Effector memory CD8-positive, alpha-beta T cell (primary cell): ENCODE measurements around the gene KCNH5.

ENCODE experiments used
- ATAC-seq: fragments of 150-1000 bp; cut with Tn5 transposase; replicated peaks from 2 replicates; pipeline ENCODE4 v1.10.0; 2021; ENCODE audit warnings: mild to moderate bottlenecking, moderate library complexity
- DNase-seq, 3 experiments: peaks; one replicate each; pipeline ENCODE4 v3.0.0; 2021
- H3K27ac Mint-ChIP-seq, 2 donors: one replicate each; pipeline ENCODE4 v1.8.0; 2022; ENCODE audit warnings: mild to moderate bottlenecking in 2 of 2, mixed read lengths in 2 of 2, moderate library complexity in 2 of 2
- H3K27me3 Mint-ChIP-seq, 2 donors: one replicate each; pipeline ENCODE4 v1.8.0; 2022; ENCODE audit warnings: mixed read lengths in 2 of 2
- H3K36me3 Mint-ChIP-seq: one replicate; pipeline ENCODE4 v1.8.0; 2022; ENCODE audit warnings: mild to moderate bottlenecking, moderate library complexity, mixed read lengths; ENCODE audit not compliant: insufficient read depth
- H3K4me1 Mint-ChIP-seq, 2 donors: one replicate each; pipeline ENCODE4 v1.8.0; 2022; ENCODE audit warnings: low read depth in 2 of 2, mixed read lengths in 2 of 2
- H3K4me3 Mint-ChIP-seq, 2 donors: one replicate each; pipeline ENCODE4 v1.8.0; 2022; ENCODE audit warnings: mild to moderate bottlenecking in 2 of 2, mixed read lengths in 2 of 2, moderate library complexity in 2 of 2
- H3K9me3 Mint-ChIP-seq, 2 donors: one replicate each; pipeline ENCODE4 v1.8.0; 2022; ENCODE audit warnings: mixed read lengths in 2 of 2

KCNH5 gene

GRCh38 chr14:62956413-62956812 lies 88.8 kb downstream of the KCNH5 start:
- no peaks in the 10 kb centered on the region for H3K36me3 Mint-ChIP-seq
- ATAC-seq (no peak), DNase-seq (no peak)
- H3K9me3 Mint-ChIP-seq, result peaks cover 3% of the 10 kb centered on the region in 2 donors
- H3K27me3 Mint-ChIP-seq, result no peaks in the 10 kb centered on the region
- H3K4me1 Mint-ChIP-seq, result no peaks in the 10 kb centered on the region
- no peak overlapping the region for H3K27ac Mint-ChIP-seq
- H3K4me3 Mint-ChIP-seq, result no peak overlapping the region

- H3K4me3 Mint-ChIP-seq, result no peak overlapping the region
- no peak for DNase-seq
Measured at GRCh38 chr14:62954165-62954564, 91.1 kb downstream of the KCNH5 start.

GRCh38 chr14:62952226-62952625 lies 93.0 kb downstream of the KCNH5 start:
- H3K4me1 Mint-ChIP-seq, result no peaks in the 10 kb centered on the region
- no peaks in the 10 kb centered on the region for H3K36me3 Mint-ChIP-seq
- ATAC-seq (no peak), DNase-seq (no peak)
- H3K4me3 Mint-ChIP-seq, result no peak overlapping the region
- H3K27ac Mint-ChIP-seq, result no peak overlapping the region
- peaks cover 0 to 2% of the 10 kb centered on the region in 2 donors for H3K9me3 Mint-ChIP-seq
- H3K27me3 Mint-ChIP-seq, result no peaks in the 10 kb centered on the region

More at GRCh38 chr14:62954165-62954564, 91.1 kb downstream of the KCNH5 start:
- no peaks in the 10 kb centered on the region for H3K27me3 Mint-ChIP-seq
- no peak overlapping the region for H3K27ac Mint-ChIP-seq
- H3K4me1 Mint-ChIP-seq, result no peaks in the 10 kb centered on the region
- peaks cover 0 to 2% of the 10 kb centered on the region in 2 donors for H3K9me3 Mint-ChIP-seq
- ATAC-seq, result no peak
- no peaks in the 10 kb centered on the region for H3K36me3 Mint-ChIP-seq

- Mint-ChIP-seq H3K27ac (no peak overlapping the region), H3K4me3 (no peak overlapping the region), H3K36me3 (no peaks in the 10 kb centered on the region), H3K9me3 (peaks cover 0 to 5% of the 10 kb centered on the region in 2 donors), H3K27me3 (no peaks in the 10 kb centered on the region), H3K4me1 (no peaks in the 10 kb centered on the region)
- ATAC-seq (no peak), DNase-seq (no peak)
Measured at GRCh38 chr14:62947301-62947700, 98.0 kb downstream of the KCNH5 start.

- Mint-ChIP-seq H3K36me3 (no peaks in the 10 kb centered on the region), H3K27ac (no peak overlapping the region), H3K4me1 (no peaks in the 10 kb centered on the region), H3K27me3 (no peaks in the 10 kb centered on the region), H3K9me3 (peaks cover 0 to 5% of the 10 kb centered on the region in 2 donors), H3K4me3 (no peak overlapping the region)
- ATAC-seq (no peak), DNase-seq (no peak)
Measured at GRCh38 chr14:62946221-62946620, 99.0 kb downstream of the KCNH5 start.

GRCh38 chr14:62943202-62943601 lies 102.1 kb downstream of the KCNH5 start:
- Mint-ChIP-seq H3K4me3 (no peak overlapping the region), H3K9me3 (peaks cover 8 to 18% of the 10 kb centered on the region in 2 donors), H3K4me1 (no peaks in the 10 kb centered on the region), H3K36me3 (no peaks in the 10 kb centered on the region), H3K27me3 (no peaks in the 10 kb centered on the region), H3K27ac (no peak overlapping the region)
- ATAC-seq (no peak), DNase-seq (no peak)

- Mint-ChIP-seq H3K27ac (no peak overlapping the region), H3K27me3 (no peaks in the 10 kb centered on the region), H3K4me1 (no peaks in the 10 kb centered on the region), H3K4me3 (no peak overlapping the region), H3K9me3 (peaks cover 10 to 27% of the 10 kb centered on the region in 2 donors), H3K36me3 (no peaks in the 10 kb centered on the region)
- DNase-seq, result no peak
- no peak for ATAC-seq
Measured at GRCh38 chr14:62939970-62940369, 105.3 kb downstream of the KCNH5 start.

GRCh38 chr14:62938778-62939177 lies 106.5 kb downstream of the KCNH5 start:
- no peaks in the 10 kb centered on the region for H3K4me1 Mint-ChIP-seq
- H3K9me3 Mint-ChIP-seq, result peaks cover 10 to 27% of the 10 kb centered on the region in 2 donors
- H3K36me3 Mint-ChIP-seq, result no peaks in the 10 kb centered on the region
- H3K4me3 Mint-ChIP-seq, result no peak overlapping the region
- ATAC-seq (no peak), DNase-seq (no peak)
- H3K27ac Mint-ChIP-seq, result no peak overlapping the region
- H3K27me3 Mint-ChIP-seq, result no peaks in the 10 kb centered on the region

- Mint-ChIP-seq H3K27ac (no peak overlapping the region), H3K4me3 (no peak overlapping the region), H3K9me3 (peaks cover 10 to 17% of the 10 kb centered on the region in 2 donors), H3K36me3 (no peaks in the 10 kb centered on the region), H3K4me1 (no peaks in the 10 kb centered on the region), H3K27me3 (no peaks in the 10 kb centered on the region)
- DNase-seq (no peak), ATAC-seq (no peak)
Measured at GRCh38 chr14:62934439-62934838, 110.8 kb downstream of the KCNH5 start.

GRCh38 chr14:62921466-62921865 lies 123.8 kb downstream of the KCNH5 start:
- H3K27me3 Mint-ChIP-seq, result no peaks in the 10 kb centered on the region
- no peaks in the 10 kb centered on the region for H3K36me3 Mint-ChIP-seq
- H3K9me3 Mint-ChIP-seq, result no peaks in the 10 kb centered on the region
- no peaks in the 10 kb centered on the region for H3K4me1 Mint-ChIP-seq
- H3K27ac Mint-ChIP-seq, result no peak overlapping the region
- ATAC-seq, result no peak
- DNase-seq, result no peak
- H3K4me3 Mint-ChIP-seq, result no peak overlapping the region

- ATAC-seq (no peak), DNase-seq (no peak)
- H3K36me3 Mint-ChIP-seq, result no peaks in the 10 kb centered on the region
- no peak overlapping the region for H3K4me3 Mint-ChIP-seq
- no peaks in the 10 kb centered on the region for H3K27me3 Mint-ChIP-seq
- H3K9me3 Mint-ChIP-seq, result no peaks in the 10 kb centered on the region
- H3K27ac Mint-ChIP-seq, result no peak overlapping the region
- no peaks in the 10 kb centered on the region for H3K4me1 Mint-ChIP-seq
Measured at GRCh38 chr14:62916551-62916950, 128.7 kb downstream of the KCNH5 start.

GRCh38 chr14:62914873-62915272 lies 130.4 kb downstream of the KCNH5 start:
- ATAC-seq (no peak), DNase-seq (no peak)
- Mint-ChIP-seq H3K27me3 (no peaks in the 10 kb centered on the region), H3K27ac (no peak overlapping the region), H3K9me3 (no peaks in the 10 kb centered on the region), H3K4me1 (no peaks in the 10 kb centered on the region), H3K4me3 (no peak overlapping the region), H3K36me3 (no peaks in the 10 kb centered on the region)

- Mint-ChIP-seq H3K27me3 (no peaks in the 10 kb centered on the region), H3K4me3 (no peak overlapping the region), H3K36me3 (no peaks in the 10 kb centered on the region), H3K9me3 (peaks cover 0 to 3% of the 10 kb centered on the region in 2 donors), H3K27ac (no peak overlapping the region), H3K4me1 (no peaks in the 10 kb centered on the region)
- no peak for DNase-seq
- ATAC-seq, result no peak
Measured at GRCh38 chr14:62914025-62914424, 131.2 kb downstream of the KCNH5 start.

GRCh38 chr14:62908506-62908905 lies 136.8 kb downstream of the KCNH5 start:
- no peak for DNase-seq
- no peak overlapping the region for H3K4me3 Mint-ChIP-seq
- no peak overlapping the region for H3K27ac Mint-ChIP-seq
- H3K9me3 Mint-ChIP-seq, result peaks cover 0 to 3% of the 10 kb centered on the region in 2 donors
- H3K27me3 Mint-ChIP-seq, result no peaks in the 10 kb centered on the region
- no peaks in the 10 kb centered on the region for H3K4me1 Mint-ChIP-seq
- H3K36me3 Mint-ChIP-seq, result no peaks in the 10 kb centered on the region
- no peak for ATAC-seq

GRCh38 chr14:62905566-62905965 lies 139.7 kb downstream of the KCNH5 start:
- Mint-ChIP-seq H3K4me1 (no peaks in the 10 kb centered on the region), H3K36me3 (no peaks in the 10 kb centered on the region), H3K27me3 (no peaks in the 10 kb centered on the region), H3K4me3 (no peak overlapping the region), H3K27ac (no peak overlapping the region), H3K9me3 (peaks cover 4 to 7% of the 10 kb centered on the region in 2 donors)
- no peak for DNase-seq
- ATAC-seq, result no peak
